ENCODE results near the gene TVP23C.
A peak's percentile ranks its signal among the peaks of the same experiment; 100 is the strongest.

The TVP23C gene

DNA sequence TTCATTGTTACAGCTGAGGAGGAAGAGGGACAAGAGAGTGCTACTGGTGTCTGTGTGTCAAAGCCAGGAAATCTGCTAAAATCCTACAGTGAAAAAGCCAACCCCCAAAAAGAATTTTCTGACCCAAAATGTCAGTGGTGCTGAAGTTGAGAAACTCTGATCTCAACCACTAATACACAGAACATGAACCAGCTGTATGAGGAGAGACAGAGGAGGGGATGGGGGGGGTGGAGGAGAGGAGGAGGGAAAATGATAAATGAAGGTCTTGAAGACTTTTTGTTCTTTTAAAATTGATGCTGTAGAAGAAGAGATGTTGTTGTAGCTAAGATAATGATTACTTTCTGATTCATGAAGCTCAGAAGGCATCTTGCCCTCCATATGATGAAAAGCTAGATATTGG, 68.5 kb downstream of the TVP23C start:
- no peak for DNase-seq

DNA sequence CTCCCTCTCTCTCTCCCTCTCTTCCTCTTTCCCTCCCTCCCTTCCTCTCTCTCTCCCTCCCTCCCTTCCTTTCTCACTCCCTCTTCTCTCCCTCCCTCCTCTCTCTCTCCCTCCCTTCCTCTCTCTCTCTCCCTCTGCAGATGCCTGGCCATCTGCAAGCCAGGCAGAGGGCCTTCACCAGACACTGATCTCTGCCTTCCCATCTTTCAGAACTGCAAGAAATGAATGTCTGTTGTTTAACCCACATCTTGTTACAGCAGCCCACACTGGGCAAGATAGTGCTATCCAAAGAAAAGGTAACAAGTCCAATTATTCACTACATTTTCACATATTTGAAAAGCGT, 69.6 kb downstream of the TVP23C start:
- no peak for DNase-seq

DNA sequence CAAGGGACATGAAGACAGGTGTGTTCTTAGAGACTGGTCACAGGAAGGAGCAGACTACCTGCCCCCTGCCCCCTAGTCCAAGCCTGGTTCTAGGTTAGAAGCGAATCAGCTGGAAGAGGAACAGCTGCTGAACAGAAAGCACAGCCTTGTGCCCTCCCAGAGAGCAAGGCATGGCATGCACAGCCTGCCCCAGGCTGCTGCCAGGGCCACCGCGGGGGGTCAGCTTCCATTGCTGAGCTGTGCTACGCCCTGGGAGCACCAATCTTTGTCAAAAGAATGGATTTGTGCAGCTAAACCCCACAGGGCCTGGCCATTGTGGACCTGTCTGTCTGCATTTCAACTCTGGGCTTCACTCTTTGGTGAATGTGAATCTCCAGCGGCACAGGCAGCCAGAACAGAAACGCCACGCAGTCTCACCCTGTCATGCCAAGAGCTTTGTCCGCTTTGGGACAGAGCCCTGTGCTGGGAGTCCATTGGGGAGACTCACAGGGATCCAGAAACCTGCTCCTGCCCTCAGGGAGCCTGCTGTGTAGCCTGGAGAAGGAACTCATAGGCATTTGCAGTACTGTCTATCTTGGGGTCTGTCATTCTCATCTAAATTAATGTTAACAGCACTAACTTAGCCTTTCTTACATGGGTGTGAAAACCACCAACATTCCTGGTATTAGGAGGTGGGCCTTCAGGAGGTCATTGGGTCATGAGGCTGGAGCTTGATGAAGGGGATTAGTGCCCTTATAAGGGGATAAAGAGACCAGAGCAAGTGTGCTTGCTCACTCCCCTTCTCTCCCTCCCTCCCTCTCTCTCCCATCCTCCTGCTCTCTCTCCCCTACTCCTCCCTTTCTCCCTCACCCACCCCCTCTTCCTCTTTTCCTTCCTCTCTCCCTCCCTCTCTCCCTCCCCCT, 70.2 kb downstream of the TVP23C start:
- DNase-seq: no peak

DNA sequence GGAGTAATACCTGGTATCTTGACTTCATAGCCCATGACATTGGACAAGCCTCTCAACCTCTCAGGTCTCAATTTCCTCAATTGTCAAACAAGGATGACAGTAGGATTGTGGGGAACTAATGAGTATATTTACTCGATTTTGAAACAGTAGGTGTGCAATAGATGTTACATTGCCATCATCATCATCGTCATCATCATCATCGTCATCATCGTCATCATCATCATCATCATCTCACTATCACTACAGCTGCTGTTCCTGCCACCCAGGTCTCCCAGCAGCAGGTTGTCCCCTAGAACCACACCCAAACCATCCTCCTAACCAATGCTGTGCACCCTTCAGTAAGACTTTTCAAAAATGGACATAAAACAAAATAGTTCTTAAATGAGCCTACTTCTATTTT, 71.1 kb downstream of the TVP23C start:
- DNase-seq: no peak

DNA sequence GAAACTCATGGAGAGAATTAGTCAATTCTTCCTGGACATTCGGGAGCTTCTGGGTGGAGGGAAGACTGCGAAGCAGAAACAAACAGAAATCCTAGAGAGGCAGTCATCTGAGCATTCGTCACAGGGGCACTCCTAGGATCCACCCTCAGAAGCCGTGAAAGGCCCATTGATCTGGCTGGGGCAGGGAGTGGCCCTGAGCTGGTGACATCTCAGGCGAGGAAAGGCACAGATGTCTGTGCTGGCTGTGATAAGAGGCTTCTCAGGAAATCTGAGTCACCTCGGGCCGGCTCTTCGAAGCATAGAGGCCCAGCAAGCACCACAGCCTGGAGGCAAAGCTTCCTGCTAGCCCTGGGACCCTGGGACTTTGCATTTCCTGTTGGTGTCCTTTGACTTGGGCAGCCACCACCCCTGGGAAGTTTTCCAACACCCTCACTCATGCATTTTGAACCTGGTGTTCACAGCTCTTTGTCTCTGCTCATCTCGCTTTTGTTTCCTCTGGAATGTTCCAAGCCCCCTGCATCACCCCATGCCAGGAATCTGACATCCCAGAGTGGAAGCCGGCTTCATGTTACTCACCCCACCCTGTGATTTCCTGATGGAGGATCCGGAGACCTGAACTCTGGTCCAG, 72.5 kb downstream of the TVP23C start:
- DNase-seq: peak; percentile 54

DNA sequence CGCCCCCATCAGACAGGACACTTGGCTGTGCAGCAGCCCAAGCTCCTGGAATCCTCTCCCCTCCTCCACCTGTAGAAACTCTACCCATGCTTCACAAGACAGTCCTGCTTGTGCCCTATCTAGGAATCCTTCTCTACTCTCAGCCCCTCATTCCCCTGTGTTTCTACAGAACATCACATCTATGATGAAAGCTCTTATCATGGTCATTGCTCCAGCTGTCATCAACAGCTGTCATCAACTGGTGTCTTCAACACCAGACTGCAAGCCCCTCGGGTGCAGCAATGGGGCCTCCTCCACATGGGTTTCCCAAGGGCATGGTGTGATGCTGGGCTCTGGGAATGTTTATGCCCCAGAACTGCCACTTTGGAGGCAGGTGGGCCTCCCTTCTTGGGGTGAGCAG, 74.7 kb downstream of the TVP23C start:
- no peak for DNase-seq

DNA sequence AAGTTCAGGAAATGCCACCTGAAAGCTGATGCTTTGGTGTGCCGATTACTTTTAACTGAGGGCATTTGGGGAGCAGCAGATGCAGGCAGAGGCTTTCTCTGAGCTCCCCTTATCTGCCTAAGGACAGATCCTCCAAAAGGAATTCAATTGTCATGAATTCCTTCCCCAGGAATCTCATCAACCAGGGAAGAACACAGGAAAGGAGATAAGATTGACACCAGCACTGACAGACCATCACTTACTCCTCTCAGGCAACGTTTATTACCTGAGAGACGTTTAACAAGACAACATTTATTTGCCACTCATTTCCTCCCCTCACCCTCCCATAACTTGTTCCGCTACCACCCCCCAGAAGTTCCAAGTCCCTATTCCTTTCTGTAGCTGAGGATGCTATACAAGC, 78.2 kb downstream of the TVP23C start:
- no peak for DNase-seq

DNA sequence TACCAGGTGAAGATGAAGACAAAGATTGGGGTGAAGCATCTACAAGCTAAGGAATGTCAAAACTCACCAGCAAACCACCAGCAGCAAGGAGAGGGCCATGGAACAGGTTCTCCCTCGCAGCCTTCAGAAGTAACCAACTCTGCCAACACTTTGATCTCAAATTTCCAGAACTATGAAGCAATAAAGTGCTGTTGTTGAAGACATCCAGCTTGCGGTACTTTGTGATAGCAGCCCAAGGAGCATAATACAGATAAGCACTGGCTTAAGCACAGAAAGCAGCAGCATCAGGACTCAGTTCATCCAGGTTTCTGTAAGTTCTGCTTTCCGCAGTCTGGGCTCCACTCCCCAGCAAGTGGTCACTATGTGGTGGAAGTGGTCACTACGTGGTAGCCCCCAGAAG, 79.9 kb downstream of the TVP23C start:
- DNase-seq: no peak

DNA sequence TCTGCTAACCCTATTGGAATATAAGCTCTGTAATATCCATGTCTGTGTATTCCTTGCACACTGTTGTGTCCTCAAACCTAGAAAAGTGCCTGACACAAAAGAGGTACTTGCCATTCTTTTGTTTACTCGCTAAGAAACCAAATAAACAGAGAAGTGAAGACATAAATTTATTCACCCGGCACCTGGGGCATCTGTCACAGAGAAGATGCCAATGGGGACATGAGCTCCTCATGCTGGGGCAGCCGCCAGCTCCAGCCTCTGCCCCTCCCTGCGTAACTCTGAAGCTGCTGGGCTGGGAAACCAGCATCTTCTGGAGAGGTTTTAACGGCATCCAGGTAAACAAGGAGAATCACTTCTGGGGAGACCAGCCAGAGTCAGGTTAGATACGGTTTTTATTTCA, 80.8 kb downstream of the TVP23C start:
- no peak for DNase-seq

DNA sequence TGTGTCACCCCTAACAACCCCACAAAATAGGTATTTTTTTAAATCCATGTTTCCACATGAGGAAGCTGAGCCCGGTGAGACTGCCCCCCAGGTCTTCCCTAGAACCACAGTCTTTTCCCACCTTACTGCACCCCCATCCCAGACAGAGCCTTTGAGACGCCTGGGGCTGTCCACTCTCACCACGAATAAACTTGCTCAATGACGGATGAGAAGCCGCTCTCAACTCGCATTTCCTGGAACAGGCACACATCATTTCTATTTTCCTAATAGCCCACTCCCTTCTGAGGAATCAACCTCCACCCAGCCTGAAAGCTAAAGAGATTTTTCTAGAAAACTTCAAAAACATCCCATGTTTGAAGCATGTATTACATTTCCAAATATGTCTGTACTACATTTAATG, 81.8 kb downstream of the TVP23C start:
- DNase-seq: no peak

DNA sequence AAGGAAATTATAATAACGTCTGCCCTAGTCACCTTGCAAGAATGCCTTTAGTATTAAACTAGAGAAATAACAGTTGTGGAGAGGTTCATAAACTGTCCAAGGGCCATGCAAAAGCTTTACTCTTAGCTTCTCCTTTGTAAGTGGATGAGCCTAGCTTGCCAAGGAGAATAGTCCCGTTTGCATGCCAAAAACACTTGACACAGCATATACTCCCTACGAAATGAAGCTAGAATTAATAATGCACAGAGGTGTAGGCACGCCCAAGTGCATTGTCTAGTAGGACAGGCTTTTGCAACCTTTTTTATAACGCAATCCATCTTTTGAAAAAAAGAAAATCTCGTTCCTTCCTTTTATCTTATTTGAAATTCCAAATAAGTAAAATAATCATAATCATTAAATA, 83.1 kb downstream of the TVP23C start:
- DNase-seq: no peak

DNA sequence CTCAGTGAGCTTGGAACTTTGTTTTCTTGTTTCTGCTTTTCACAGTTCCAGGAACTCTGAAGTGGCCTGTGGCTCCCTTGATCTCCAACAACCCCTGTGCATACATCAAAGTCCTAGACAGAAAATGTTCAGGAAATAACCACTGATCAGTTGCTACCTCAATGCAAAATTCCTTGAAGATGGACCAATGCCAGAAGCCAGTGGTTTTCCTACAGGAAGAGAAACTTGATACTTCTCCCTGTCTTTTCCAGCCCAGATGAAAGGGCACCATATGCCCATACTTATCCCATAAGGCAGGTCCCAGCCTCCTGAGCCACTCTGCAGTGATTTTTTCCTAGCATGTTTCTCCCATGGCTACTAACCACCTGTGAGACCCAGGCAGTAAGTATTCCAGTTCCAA, 83.6 kb downstream of the TVP23C start:
- no peak for DNase-seq

DNA sequence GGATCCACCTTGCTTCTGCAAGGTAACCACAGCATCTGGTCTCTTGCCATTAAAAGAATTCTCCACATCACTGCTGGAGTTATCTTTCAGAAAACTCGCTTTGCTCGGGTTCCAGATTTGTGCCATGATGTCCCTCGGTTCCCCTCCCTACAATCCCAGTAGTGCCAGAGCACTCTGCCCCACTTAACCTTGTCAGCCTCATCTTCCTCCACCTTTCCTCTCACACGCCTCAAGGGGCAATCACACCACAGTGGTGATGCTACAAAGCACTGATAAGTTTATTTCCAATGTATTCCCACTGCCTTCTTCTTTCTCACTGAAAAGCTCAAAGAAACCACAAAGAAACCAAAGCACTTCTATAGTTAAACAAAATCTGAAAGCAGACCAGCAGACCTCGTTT, 84.4 kb downstream of the TVP23C start:
- no peak for DNase-seq

DNA sequence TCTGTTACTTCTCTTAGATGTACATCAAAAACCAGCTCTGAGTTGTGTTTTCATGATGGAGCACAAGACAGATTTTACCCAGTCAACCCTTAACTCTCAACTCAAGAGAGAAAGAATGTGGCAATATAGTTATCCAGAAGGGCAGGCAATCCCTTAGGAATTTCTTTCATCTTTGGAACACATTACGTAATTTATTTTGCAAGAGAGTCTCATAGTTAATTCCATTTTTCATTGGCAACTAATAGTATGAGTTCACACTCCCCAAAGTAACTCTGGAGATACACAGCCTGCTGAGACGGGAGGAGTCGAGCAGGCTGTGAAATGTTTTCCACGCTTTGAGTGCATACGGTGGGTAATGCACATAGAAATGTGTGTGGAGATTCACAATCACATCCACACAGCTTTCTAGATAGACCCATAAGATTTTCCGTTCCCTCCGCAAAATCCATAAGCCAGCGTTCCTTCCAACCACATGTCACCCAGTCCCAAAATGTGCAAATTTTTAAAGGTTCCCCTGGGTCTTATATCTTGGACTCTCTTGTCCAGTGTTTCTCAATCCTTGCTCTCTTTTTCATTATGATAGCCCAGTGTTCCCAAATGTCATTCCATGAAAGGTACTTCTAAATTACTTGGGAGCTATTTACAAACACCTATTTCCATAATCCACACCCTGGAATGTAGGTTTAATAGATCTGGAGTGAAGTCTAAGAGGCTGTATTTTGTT, 87.5 kb downstream of the TVP23C start:
- no peak for DNase-seq

DNA sequence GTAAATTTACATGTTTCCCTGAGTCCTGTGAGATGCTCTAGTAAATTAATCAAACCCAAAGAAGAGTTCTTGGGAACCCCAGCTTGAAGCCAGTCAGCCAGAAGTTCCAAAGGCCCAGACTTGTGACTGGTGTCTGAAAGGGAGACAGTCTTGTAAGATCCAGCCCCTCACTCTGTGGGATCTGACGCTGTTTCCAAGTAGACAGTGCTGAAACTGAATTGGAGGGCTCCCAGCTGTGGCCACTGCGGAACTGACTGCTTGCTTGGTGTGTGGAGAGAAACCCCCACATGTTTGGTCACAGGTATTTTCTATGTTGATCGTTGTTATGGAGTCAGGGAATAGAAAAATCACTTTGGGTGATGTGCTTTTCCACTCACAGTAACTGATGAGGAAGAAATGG, 90.4 kb downstream of the TVP23C start:
- no peak for DNase-seq

DNA sequence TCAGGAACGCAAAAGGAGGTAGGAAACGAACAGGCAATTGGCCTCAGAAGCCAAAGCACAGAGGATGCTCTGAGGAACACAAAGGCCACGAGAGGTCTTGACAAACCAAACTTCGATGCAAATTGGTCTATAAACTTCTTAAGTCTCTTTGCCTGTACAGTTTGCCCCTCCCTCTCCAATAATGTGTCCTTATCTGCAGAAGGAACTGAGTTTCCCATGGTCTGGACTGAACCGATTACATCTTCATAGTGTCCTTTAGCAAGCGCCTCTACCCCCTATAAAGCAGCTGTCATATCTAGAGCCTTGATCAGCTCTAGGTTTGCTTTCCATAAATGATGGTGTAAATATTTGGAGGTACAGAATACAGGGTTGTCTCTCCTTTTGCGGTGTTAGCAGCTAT, 92.7 kb downstream of the TVP23C start:
- DNase-seq: no peak

DNA sequence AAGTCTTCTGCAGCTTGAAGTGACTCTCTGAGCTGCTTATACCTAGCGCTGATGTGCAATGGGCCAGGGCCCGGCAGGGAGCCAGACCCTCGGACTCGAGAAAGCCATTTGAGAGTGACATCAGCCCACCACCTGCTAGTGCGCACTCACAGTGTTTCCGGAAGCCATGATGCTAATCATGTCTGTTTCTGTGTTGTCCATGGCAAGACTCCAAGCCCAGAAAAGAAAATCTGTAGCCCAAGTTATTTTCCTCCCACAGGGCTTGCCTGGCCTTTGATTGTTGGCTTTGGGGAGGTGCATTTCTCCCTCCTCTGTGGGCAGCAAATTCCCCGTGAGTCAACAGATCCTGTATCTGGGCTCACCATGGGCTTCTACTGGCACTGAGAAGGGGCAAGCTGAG, 94.0 kb downstream of the TVP23C start:
- no peak for DNase-seq

DNA sequence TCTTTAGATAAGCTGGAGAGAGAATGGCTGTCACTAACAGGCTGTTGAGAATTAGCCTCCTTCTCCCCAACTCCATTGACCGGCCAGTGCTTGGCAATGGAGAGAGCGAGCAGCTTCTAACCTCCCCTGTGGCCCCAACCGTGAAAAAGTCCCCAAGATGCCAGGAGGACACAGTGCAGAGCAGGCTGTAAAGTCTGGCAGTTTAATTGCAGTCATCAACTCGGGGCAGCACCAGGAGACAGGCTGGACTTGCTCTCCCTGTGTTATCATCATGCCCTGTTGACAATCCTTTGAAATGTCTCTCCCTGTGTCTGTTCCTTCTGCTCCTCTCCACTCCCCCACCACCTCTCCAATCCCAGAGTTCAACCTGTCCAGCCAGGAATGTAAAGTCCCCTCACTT, 95.2 kb downstream of the TVP23C start:
- DNase-seq: no peak

DNA sequence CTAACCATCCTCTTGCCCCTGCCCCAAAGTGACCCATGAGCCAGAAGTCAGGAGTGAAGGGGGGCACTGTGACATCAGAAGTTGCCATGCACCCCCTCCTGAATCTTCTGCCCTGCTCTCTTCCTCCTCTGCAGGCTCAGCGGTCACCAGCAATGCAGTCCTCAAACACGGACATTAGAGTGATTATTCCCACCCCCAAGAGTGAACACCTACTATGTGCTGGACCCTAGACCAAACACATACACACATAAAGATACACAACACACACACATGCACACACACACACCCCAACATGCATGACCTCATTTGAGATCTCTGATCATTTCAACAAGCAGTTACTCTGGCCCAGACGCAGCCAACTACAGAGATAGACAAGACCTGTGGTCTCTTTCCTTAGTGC, 95.7 kb downstream of the TVP23C start, which contains the start of gene CDRT4:
CDRT4 (minus strand) TSS at position 30 of the 400 bp plus-strand sequence. CDS start 27,383 bp downstream, outside the sequence.
- no peak for DNase-seq

DNA sequence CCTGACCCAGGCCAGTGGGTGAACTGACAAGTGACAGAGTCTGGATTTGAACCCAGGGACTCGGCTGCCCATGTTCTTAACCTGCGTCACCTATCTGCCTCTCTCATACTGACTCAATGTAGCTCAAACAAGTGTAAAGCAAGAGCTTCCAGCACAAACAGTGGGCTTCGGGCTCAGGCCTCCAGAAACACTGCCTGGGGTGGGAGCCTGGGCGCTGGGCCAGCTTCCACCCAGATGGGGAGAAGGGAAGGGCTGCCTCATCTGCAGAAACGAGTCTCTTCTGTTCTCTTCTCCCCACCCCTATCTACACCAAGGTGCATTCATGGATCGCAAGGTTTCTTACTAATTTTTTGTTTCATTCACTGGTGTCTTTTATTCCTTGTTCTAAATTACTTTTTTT, 97.2 kb downstream of the TVP23C start:
- no peak for DNase-seq

DNA sequence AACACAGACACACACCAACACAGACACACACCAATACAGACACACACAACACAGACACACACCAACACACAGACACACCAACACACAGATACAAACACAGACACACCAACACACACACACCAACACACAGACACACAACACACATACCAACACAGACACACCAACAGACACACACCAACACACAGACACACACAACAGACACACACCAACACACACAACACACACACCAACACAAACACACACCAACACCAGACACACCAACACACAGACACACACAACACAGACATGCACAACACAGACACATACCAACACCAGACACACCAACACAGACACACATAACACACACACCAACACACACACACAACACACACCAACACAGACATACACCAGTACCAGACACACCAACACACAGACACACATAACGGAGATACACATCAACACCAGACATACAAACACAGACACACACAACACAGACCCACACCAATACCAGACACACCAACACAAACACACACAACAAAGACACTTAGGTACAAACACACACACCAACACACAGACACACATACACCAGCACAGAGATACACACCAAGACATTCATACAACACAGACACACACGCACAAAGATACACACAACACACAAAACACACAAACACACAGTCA, 98.1 kb downstream of the TVP23C start:
- no peak for DNase-seq

DNA sequence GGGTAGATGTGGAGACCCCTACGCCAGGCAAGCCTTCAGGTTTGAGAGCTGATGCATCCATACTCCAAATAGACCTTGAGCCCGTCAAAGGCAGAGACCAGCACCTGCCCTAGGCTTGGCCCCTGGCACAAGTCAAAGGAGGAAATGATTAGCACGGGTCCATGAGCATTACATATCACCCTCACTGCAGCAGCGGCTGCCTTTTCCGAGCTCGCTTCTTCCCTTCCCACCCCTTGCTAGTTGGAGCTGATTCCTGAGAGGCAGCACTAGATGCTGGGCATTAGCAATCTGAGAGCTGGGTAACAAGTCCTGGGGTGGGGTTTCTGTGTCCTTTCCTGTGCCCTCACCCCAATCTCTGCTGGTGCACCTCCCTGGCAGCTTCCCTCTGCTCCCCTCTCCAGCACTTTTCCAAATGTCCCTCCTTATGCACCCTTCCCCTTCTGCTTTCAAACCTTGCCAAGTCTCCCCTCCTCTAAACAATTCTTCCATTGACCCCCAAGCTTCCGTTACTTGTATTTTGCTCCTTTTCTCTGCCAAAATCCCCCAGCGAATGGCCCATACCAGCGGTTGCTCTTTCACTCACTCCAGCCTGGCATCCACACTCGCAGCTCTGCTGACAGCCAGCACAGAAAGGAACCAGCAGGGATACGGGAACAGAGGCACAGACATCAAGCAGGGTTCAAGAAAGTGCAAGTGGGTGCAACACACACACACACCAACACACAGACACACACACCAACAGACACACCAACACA, 98.9 kb downstream of the TVP23C start:
- DNase-seq: no peak

Measured in right hindlimb (tissue), 1 donor.